Activated CD8-positive, alpha-beta T cell treated with anti-CD3 and anti-CD28 coated beads for 36 hours (primary cell): Measurements from ENCODE around the gene NIPAL3. TPM values are rescaled to one million over a fixed set of nuclear protein-coding genes. Genes with fewer than 3 reads are reported as not detected.
"Not testable (repeated sequence)": the region's sequence is repeated elsewhere in the genome, so short reads cannot be mapped to it uniquely, and the experiment has no call there.

Source experiments
- ATAC-seq: fragments of 200-7000 bp; cut with Tn5 transposase; one replicate; pipeline ENCODE4 v1.10.0; 2021; ENCODE audit warnings: mild to moderate bottlenecking, moderate library complexity
- CTCF ChIA-PET: fragments of 350-600 bp; sonication (Branson Sonifier 250); formaldehyde crosslinking; loops from one replicate; lab custom pipeline; 2021; ENCODE audit warnings: antibody characterized with exemption; lab: Charles Lee
- POLR2A ChIA-PET: fragments of 350-600 bp; sonication (Branson Sonifier 250); formaldehyde crosslinking; loops from one replicate; lab custom pipeline; 2021; ENCODE audit warnings: antibody characterized with exemption; lab: Charles Lee
- DNase-seq: peaks from one replicate; pipeline ENCODE4 v3.0.0-alpha.2; 2020
- H3K27ac Mint-ChIP-seq: one replicate; pipeline ENCODE4 v1.8.0; 2021; ENCODE audit warnings: mild to moderate bottlenecking, mixed read lengths
- H3K27me3 Mint-ChIP-seq: one replicate; pipeline ENCODE4 v1.8.0; 2021; ENCODE audit warnings: mixed read lengths
- H3K36me3 Mint-ChIP-seq: one replicate; pipeline ENCODE4 v1.8.0; 2021; ENCODE audit warnings: low read depth, mixed read lengths
- H3K4me1 Mint-ChIP-seq: one replicate; pipeline ENCODE4 v1.8.0; 2021; ENCODE audit warnings: low read depth, mixed read lengths
- H3K4me3 Mint-ChIP-seq: one replicate; pipeline ENCODE4 v1.8.0; 2021; ENCODE audit warnings: mild to moderate bottlenecking, moderate library complexity, mixed read lengths
- H3K9me3 Mint-ChIP-seq: one replicate; pipeline ENCODE4 v1.8.0; 2021; ENCODE audit warnings: mixed read lengths
- CTCF ChIP-seq: fragments of 200-600 bp; IDR thresholded peaks from one replicate; pipeline ENCODE4 v1.8.0; 2022; ENCODE audit warnings: antibody characterized with exemption, mild to moderate bottlenecking
- intact Hi-C: fragments of 100-400 bp; cut with micrococcal nuclease; formaldehyde crosslinking; loops from one replicate; pipeline ENCODE4 v1.10.0; 2022
- total RNA-seq, 2 experiments: library from RNA; stranded (reverse); gene quantifications; one replicate each; pipeline ENCODE4 v1.2.3, GENCODE V29; 2021

NIPAL3 gene
- total RNA-seq, 2 experiments from 2014 or later, result 33.2 to 33.3 TPM

- Mint-ChIP-seq H3K36me3 (peaks cover 33% of the 10 kb centered on the region), H3K27ac (peak overlapping the region; percentile 93), H3K4me1 (peaks cover 75% of the 10 kb centered on the region), H3K4me3 (peak overlapping the region; percentile 70), H3K27me3 (no peaks in the 10 kb centered on the region), H3K9me3 (peaks cover 10% of the 10 kb centered on the region)
- ChIA-PET POLR2A (interaction anchor here (0.8 to 4.2 kb wide), 4 partner anchors 12 to 149 kb away, joined by 3 to 47 read pairs (median 3); partner anchors contain the start of genes RCAN3 and STPG1), CTCF (interaction anchor here (1.4 to 3.8 kb wide), 6 partner anchors 9 to 95 kb away, joined by 4 to 30 read pairs (median 16); partner anchors contain the start of genes NIPAL3 and RCAN3)
- ATAC-seq (no peak), DNase-seq (no peak)
- intact Hi-C loops, result loop anchor here (10.0 kb wide), 1 partner anchor 47 kb away; no protein-coding TSS in a partner anchor
- no peak for TF ChIP-seq CTCF
Observed at GRCh38 chr1:24487455-24487854, 71.9 kb downstream of the NIPAL3 start.

DNA sequence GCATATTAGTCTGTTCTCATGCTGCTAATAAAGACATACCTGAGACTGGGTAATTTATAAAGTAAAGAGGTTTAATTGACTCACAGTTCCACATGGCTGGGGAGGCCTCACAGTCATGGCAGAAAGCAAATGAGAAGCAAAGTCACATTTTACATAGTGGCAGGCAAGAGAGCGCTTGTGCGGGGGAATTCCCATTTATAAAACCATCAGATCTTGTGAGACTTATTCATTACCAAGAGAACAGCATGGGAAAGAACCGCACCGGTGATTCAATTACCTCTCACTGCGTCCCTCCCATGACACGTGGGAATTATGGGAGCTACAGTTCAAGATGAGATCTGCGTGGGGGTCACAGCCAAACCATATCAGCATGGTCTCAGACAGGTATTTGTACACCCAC, 72.6 kb downstream of the NIPAL3 start:
- ATAC-seq (peak; percentile 53), DNase-seq (peak; percentile 85)
- H3K27me3 Mint-ChIP-seq, result not testable (repeated sequence)
- POLR2A ChIA-PET, result interaction anchor here (0.8 to 4.2 kb wide), 4 partner anchors 13 to 529 kb away, joined by 3 to 47 read pairs (median 5); partner anchors contain the start of genes PNRC2 and RCAN3
- Mint-ChIP-seq H3K9me3 (peaks cover 10% of the 10 kb centered on the region), H3K4me1 (peaks cover 76% of the 10 kb centered on the region), H3K36me3 (peaks cover 29% of the 10 kb centered on the region), H3K27ac (peak overlapping the region; percentile 93), H3K4me3 (peak overlapping the region; percentile 70)
- CTCF ChIA-PET, result interaction anchor here (0.8 to 3.8 kb wide), 4 partner anchors 17 to 73 kb away, joined by 3 to 22 read pairs (median 10); partner anchors contain the start of gene NIPAL3
- intact Hi-C loops, result loop anchor here (10.0 kb wide), 1 partner anchor 47 kb away; no protein-coding TSS in a partner anchor

DNA sequence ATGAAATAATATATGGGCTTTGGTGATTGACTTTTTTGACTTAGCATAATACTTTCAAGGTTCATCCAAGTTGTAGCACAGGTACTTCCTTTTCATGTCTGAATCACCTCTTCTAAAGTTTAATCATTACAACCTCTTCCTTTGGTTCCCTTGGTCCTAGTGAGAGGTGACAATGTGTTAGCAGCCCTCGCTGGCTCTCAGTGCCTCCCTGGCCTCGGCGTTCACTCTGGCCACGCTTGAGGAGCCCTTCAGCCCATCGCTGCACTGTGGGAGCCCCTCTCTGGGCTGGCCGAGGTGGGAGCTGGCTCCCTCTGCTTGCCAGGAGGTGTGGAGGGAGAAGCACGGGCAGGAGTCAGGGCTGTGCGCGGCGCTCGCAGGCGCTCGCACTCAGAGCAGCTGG, 74.1 kb downstream of the NIPAL3 start:
- POLR2A ChIA-PET, result interaction anchor here (0.6 to 4.2 kb wide), 7 partner anchors 12 to 530 kb away, joined by 3 to 47 read pairs (median 4); partner anchors contain the start of genes PNRC2 and RCAN3

DNA sequence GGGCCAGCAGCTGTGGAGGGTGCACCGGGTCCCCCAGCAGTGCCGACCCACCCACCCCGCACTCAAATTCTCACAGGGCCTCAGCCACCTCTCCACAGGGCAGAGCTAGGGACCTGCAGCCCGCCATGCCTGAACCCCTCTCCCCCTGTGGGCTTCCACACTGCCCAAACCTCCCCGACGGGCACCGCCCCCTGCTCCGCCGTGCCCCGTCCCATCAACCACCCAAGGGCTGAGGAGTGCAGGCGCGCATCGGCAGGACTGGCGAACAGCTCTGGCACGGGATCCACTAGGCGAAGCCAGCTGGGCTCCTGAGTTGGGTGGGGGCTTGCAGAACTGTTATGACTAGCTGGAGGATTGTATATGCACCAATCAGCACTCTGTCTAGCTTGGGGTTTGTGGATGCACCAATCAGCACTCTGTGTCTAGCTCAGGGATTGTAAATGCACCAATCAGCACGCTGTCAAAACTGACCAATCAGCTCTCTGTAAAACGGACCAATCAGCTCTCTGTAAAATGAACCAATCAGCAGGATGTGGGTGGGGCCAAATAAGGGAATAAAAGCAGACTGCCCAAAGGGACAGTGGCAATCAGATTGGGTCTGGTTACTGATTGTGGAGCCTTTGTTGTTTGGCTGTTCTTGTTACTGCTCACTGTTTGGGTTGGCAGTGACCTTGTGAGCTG, 74.6 kb downstream of the NIPAL3 start:
- ATAC-seq (no peak), DNase-seq (no peak)
- Mint-ChIP-seq H3K27me3 (no peaks in the 10 kb centered on the region), H3K36me3 (peaks cover 17% of the 10 kb centered on the region), H3K4me1 (peaks cover 56% of the 10 kb centered on the region), H3K4me3 (no peak overlapping the region), H3K9me3 (peaks cover 7% of the 10 kb centered on the region), H3K27ac (no peak overlapping the region)
- CTCF ChIA-PET, result interaction anchor here (0.9 to 3.3 kb wide), 7 partner anchors 12 to 97 kb away, joined by 3 to 17 read pairs (median 6); partner anchors contain the start of genes NIPAL3 and RCAN3
- POLR2A ChIA-PET, result interaction anchor here (0.7 to 1.3 kb wide), 4 partner anchors 11 to 75 kb away, joined by 3 to 8 read pairs (median 4); partner anchors contain the start of gene RCAN3
- intact Hi-C loops, result no loop called here
- no peak for TF ChIP-seq CTCF

More for the DNA sequence above, 74.1 kb downstream of the NIPAL3 start:
- H3K4me1 Mint-ChIP-seq, result peaks cover 62% of the 10 kb centered on the region
- no peak for DNase-seq
- CTCF ChIA-PET, result interaction anchor here (1.7 kb wide), 1 partner anchor 74 kb away, joined by 7 read pairs; the partner anchor contains the start of gene NIPAL3
- ATAC-seq, result no peak
- no peak overlapping the region for H3K4me3 Mint-ChIP-seq
- H3K27me3 Mint-ChIP-seq, result no peaks in the 10 kb centered on the region
- peaks cover 17% of the 10 kb centered on the region for H3K36me3 Mint-ChIP-seq
- no peak for TF ChIP-seq CTCF
- H3K27ac Mint-ChIP-seq, result no peak overlapping the region
- intact Hi-C loops, result loop anchor here (10.0 kb wide), 1 partner anchor 45 kb away; no protein-coding TSS in a partner anchor
- H3K9me3 Mint-ChIP-seq, result peaks cover 7% of the 10 kb centered on the region

DNA sequence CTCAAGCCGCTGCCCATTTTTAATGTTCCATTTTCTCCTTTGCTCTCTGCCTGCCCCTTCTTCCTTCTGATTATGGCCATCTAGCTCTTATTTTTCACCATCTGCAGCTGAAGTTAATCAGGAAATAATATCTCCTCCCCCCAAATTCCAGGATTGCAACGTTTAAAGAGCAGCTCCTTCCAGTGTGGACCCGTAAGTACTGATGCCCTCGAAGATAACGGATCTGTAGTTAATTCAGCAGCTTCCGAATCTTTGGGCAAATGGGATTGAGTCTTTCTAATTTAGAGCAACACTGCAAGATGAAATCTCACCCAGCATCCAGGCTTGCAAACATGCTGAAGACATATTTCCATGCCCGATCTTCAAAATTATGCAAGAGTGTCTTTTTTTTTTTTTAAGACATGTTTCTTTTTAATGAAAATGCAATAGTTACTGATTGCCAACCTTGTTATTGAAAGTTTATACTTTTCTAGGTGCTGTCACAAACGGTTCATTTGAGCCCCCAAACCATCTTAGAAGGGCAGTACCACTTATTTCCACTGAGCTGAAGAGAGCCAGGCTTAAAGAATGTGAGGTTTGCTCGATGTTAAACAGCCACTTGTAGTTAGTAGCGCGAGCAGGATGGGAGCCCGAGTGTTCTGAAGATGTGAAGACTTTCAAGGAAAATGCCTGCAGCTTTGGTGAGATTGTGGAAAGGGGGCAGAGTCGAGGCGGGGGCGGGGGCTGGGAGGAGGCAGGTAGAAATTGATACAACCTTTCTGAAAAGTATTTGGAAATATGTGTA, 76.2 kb downstream of the NIPAL3 start:
- ChIA-PET POLR2A (interaction anchor here (0.6 to 2.8 kb wide), 4 partner anchors 9 to 26 kb away, joined by 3 to 11 read pairs (median 6); no protein-coding TSS in a partner anchor), CTCF (interaction anchor here (1.1 to 3.3 kb wide), 5 partner anchors 10 to 96 kb away, joined by 3 to 17 read pairs (median 6); partner anchors contain the start of gene RCAN3)
- peak; percentile 31 for TF ChIP-seq CTCF
- H3K4me3 Mint-ChIP-seq, result no peak overlapping the region
- H3K4me1 Mint-ChIP-seq, result peaks cover 42% of the 10 kb centered on the region
- ATAC-seq, result no peak
- no peak overlapping the region for H3K27ac Mint-ChIP-seq
- intact Hi-C loops, result no loop called here
- DNase-seq, result no peak
- H3K9me3 Mint-ChIP-seq, result peaks cover 7% of the 10 kb centered on the region
- peaks cover 16% of the 10 kb centered on the region for H3K36me3 Mint-ChIP-seq
- no peaks in the 10 kb centered on the region for H3K27me3 Mint-ChIP-seq

GRCh38 chr1:24492935-24493334, 77.3 kb downstream of the NIPAL3 start:
- H3K9me3 Mint-ChIP-seq, intact Hi-C loops, H3K27me3 Mint-ChIP-seq, H3K4me3 Mint-ChIP-seq, ATAC-seq, DNase-seq, H3K27ac Mint-ChIP-seq: not testable (repeated sequence)
- peaks cover 15% of the 10 kb centered on the region for H3K36me3 Mint-ChIP-seq
- H3K4me1 Mint-ChIP-seq, result peaks cover 34% of the 10 kb centered on the region
- ChIA-PET CTCF (interaction anchor here (3.3 kb wide), 1 partner anchor 9 kb away, joined by 17 read pairs; the partner anchor contains the start of gene RCAN3), POLR2A (interaction anchor here (2.1 to 2.8 kb wide), 2 partner anchors 8 to 12 kb away, joined by 10 to 11 read pairs; no protein-coding TSS in a partner anchor)
